Parathyroid adenoma (tissue), 2 donors: ENCODE data around the gene FRAS1.

Experiments
- H2AFZ ChIP-seq: fragments of 300-600 bp; sonication (generic); one replicate; pipeline ENCODE4 v1.7.0; 2017; ENCODE audit warnings: antibody characterized with exemption, mild to moderate bottlenecking
- H3K27ac ChIP-seq: fragments of 300-600 bp; sonication (generic); one replicate; pipeline ENCODE4 v1.7.0; 2017
- H3K27me3 ChIP-seq: fragments of 300-600 bp; sonication (generic); one replicate; pipeline ENCODE4 v1.7.0; 2017; ENCODE audit warnings: low read length; ENCODE audit not compliant: control insufficient read depth, insufficient read depth
- H3K36me3 ChIP-seq: fragments of 300-600 bp; sonication (generic); one replicate; pipeline ENCODE4 v1.7.0; 2017; ENCODE audit warnings: low read length; ENCODE audit not compliant: control insufficient read depth, insufficient read depth
- H3K4me1 ChIP-seq: fragments of 300-600 bp; sonication (generic); one replicate; pipeline ENCODE4 v1.7.0; 2017; ENCODE audit warnings: control low read depth
- H3K4me2 ChIP-seq: fragments of 300-600 bp; sonication (generic); one replicate; pipeline ENCODE4 v1.7.0; 2017; ENCODE audit warnings: low read length
- H3K4me3 ChIP-seq: fragments of 300-600 bp; sonication (generic); one replicate; pipeline ENCODE4 v1.7.0; 2017; ENCODE audit warnings: low read depth, low read length
- H3K79me2 ChIP-seq: fragments of 300-600 bp; sonication (generic); one replicate; pipeline ENCODE4 v1.7.0; 2017; ENCODE audit warnings: control low read depth
- H3K9ac ChIP-seq: fragments of 300-600 bp; sonication (generic); one replicate; pipeline ENCODE4 v1.7.0; 2017; ENCODE audit warnings: mild to moderate bottlenecking
- H3K9me3 ChIP-seq: fragments of 300-600 bp; sonication (generic); one replicate; pipeline ENCODE4 v1.7.0; 2017; ENCODE audit warnings: low read length; ENCODE audit not compliant: control insufficient read depth
- TF ChIP-seq, protein P1 (sequence below): fragments of 300-600 bp; sonication (generic); IDR thresholded peaks from one replicate; pipeline ENCODE4 v1.7.0; 2017; ENCODE audit warnings: antibody characterized with exemption, mild to moderate bottlenecking
- donor health status: primary hyperparathyroidism.

Gene FRAS1

DNA sequence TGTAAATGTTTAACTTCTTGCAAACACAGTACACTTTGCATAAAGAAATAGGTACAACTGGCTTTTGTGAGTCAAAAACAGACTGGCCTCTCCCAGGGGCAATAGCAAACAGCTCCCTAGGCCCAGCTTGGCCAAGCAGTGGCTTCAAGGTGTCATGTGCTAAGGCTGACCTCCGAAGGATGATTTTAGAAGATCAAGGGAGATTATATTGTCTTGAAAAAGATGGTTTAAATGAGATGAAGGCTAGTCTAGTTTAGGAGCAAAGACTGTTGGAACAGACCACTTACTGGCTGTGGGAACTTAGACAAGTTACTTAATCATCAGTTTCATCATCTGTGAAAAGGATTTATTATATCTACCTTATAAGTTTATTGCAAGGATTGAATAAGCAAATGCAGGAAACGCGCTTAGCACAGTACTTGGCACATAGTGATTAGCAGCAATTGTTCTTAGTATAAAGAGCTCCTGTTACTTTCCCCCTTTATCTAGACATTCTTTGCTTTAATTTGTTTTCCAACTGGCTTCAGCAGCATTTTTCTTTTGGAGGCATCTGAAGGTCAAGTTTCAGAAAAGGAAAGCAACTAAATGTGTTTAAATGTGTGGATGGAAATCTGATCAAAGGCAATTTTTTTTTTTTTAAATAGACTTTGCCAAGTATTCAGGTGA, 511.6 kb downstream of the FRAS1 start:
- no peak overlapping the region for H3K9ac ChIP-seq
- no peaks in the 10 kb centered on the region for H3K27me3 ChIP-seq
- no peak overlapping the region for H3K4me3 ChIP-seq
- H3K36me3 ChIP-seq: no peaks in the 10 kb centered on the region
- TF ChIP-seq, protein P1, sequence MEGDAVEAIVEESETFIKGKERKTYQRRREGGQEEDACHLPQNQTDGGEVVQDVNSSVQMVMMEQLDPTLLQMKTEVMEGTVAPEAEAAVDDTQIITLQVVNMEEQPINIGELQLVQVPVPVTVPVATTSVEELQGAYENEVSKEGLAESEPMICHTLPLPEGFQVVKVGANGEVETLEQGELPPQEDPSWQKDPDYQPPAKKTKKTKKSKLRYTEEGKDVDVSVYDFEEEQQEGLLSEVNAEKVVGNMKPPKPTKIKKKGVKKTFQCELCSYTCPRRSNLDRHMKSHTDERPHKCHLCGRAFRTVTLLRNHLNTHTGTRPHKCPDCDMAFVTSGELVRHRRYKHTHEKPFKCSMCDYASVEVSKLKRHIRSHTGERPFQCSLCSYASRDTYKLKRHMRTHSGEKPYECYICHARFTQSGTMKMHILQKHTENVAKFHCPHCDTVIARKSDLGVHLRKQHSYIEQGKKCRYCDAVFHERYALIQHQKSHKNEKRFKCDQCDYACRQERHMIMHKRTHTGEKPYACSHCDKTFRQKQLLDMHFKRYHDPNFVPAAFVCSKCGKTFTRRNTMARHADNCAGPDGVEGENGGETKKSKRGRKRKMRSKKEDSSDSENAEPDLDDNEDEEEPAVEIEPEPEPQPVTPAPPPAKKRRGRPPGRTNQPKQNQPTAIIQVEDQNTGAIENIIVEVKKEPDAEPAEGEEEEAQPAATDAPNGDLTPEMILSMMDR: no peak
- no peaks in the 10 kb centered on the region for H3K79me2 ChIP-seq
- no peak overlapping the region for H2AFZ ChIP-seq
- H3K4me2 ChIP-seq: no peak overlapping the region
- no peaks in the 10 kb centered on the region for H3K4me1 ChIP-seq
- H3K9me3 ChIP-seq: no peaks in the 10 kb centered on the region
- no peak overlapping the region for H3K27ac ChIP-seq

- Histone ChIP-seq H3K79me2 (no peaks in the 10 kb centered on the region), H3K27ac (no peak overlapping the region), H3K9me3 (no peaks in the 10 kb centered on the region), H3K4me1 (no peaks in the 10 kb centered on the region), H3K9ac (no peak overlapping the region), H3K4me3 (no peak overlapping the region), H2AFZ (no peak overlapping the region), H3K27me3 (no peaks in the 10 kb centered on the region), H3K4me2 (no peak overlapping the region), H3K36me3 (no peaks in the 10 kb centered on the region)
- TF ChIP-seq, protein P1: no peak
These were observed 512.2 kb downstream of the FRAS1 start for GRCh38 chr4:78569306-78569821.

- H3K4me3 ChIP-seq: no peak overlapping the region
- no peak overlapping the region for H2AFZ ChIP-seq
- no peak overlapping the region for H3K4me2 ChIP-seq
- no peaks in the 10 kb centered on the region for H3K9me3 ChIP-seq
- H3K36me3 ChIP-seq: no peaks in the 10 kb centered on the region
- no peak overlapping the region for H3K27ac ChIP-seq
- no peak overlapping the region for H3K9ac ChIP-seq
- no peaks in the 10 kb centered on the region for H3K4me1 ChIP-seq
- no peaks in the 10 kb centered on the region for H3K79me2 ChIP-seq
- no peaks in the 10 kb centered on the region for H3K27me3 ChIP-seq
- TF ChIP-seq, protein P1: no peak
These were observed 513.0 kb downstream of the FRAS1 start for GRCh38 chr4:78570117-78570516.

DNA sequence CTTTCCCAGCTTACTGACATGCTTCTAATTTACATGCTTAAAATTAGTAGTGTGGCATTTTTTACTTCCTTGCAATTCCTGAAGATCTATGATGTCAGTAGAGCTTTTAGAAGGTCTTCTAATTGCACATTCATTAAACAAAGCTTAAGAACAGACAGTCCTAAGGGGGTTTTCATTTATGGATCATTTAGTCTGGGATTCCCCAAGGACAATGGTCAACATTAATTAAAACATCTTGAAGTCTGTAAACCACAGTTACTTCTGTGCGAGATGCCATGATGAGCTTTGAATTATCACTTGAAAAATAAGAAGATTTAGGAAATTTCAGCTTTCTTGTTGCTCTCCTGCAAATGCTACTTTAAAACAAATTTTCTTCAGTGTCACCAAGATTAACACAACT, 514.7 kb downstream of the FRAS1 start:
- Histone ChIP-seq H3K27ac (no peak overlapping the region), H2AFZ (no peak overlapping the region), H3K27me3 (no peaks in the 10 kb centered on the region), H3K36me3 (no peaks in the 10 kb centered on the region), H3K4me2 (no peak overlapping the region), H3K9ac (no peak overlapping the region), H3K9me3 (no peaks in the 10 kb centered on the region), H3K4me3 (no peak overlapping the region), H3K4me1 (no peaks in the 10 kb centered on the region), H3K79me2 (no peaks in the 10 kb centered on the region)
- TF ChIP-seq, protein P1: no peak
